ENCODE results near the gene STOML3.

Gene STOML3

GRCh38 chr13:38980750-38981078 is 9.9 kb downstream of the STOML3 start:
- no peak for DNase-seq

GRCh38 chr13:38979891-38980749 is 10.5 kb downstream of the STOML3 start:
- DNase-seq: no peak

GRCh38 chr13:38970380-38971051 is 20.1 kb downstream of the STOML3 start:
- no peak for DNase-seq

GRCh38 chr13:38969187-38969586 is 21.4 kb downstream of the STOML3 start:
- no peak for DNase-seq

GRCh38 chr13:38967446-38967845 is 23.2 kb downstream of the STOML3 start:
- DNase-seq: no peak

GRCh38 chr13:38965281-38965680 is 25.4 kb downstream of the STOML3 start:
- DNase-seq: no peak

GRCh38 chr13:38960175-38960574 is 30.5 kb downstream of the STOML3 start:
- no peak for DNase-seq

- DNase-seq: no peak
Measured at GRCh38 chr13:38957794-38958592, 32.6 kb downstream of the STOML3 start.

- no peak for DNase-seq
Measured at GRCh38 chr13:38954844-38955243, 35.8 kb downstream of the STOML3 start.

- no peak for DNase-seq
Measured at GRCh38 chr13:38954291-38954690, 36.3 kb downstream of the STOML3 start.

- DNase-seq: no peak
Measured at GRCh38 chr13:38952827-38953226, 37.8 kb downstream of the STOML3 start.

- no peak for DNase-seq
Measured at GRCh38 chr13:38951525-38952313, 38.9 kb downstream of the STOML3 start.

- DNase-seq: no peak
Measured at GRCh38 chr13:38950987-38951386, 39.6 kb downstream of the STOML3 start.

GRCh38 chr13:38947054-38947453 is 43.6 kb downstream of the STOML3 start:
- DNase-seq: no peak

GRCh38 chr13:38944219-38944618 is 46.4 kb downstream of the STOML3 start:
- no peak for DNase-seq

GRCh38 chr13:38943231-38943630 is 47.4 kb downstream of the STOML3 start:
- DNase-seq: no peak

GRCh38 chr13:38941353-38941945 is 49.2 kb downstream of the STOML3 start:
- DNase-seq: no peak

- DNase-seq: no peak
Measured at GRCh38 chr13:38933786-38934185, 56.8 kb downstream of the STOML3 start.

GRCh38 chr13:38922170-38922569 is 68.5 kb downstream of the STOML3 start:
- no peak for DNase-seq

- no peak for DNase-seq
Measured at GRCh38 chr13:38921081-38921480, 69.5 kb downstream of the STOML3 start.

All from NCI-H2029 treated with DMSO at 0.1 percent for 48 hours (cell line).